GM12878 (cell line): ENCODE results near the gene LSM2. TPM values are rescaled to one million over a fixed set of nuclear protein-coding genes. Genes with fewer than 3 reads are reported as not detected.
A peak's percentile ranks its signal among the peaks of the same experiment; 100 is the strongest.

ENCODE experiments used
- ATAC-seq: fragments of 200-7000 bp; cut with Tn5 transposase; 3 replicates; pipeline ENCODE4 v1.9.1; 2020; ENCODE audit warnings: mild to moderate bottlenecking, moderate library complexity
- BruUV-seq: library from RNA; stranded (reverse); fragments of 400-500 nt; replicated peaks from 2 replicates; lab custom pipeline; 2021; lab: Mats Ljungman, UMichigan
- CTCF ChIA-PET: fragments of 300-600 bp; sonication (Branson Sonifier 250); formaldehyde crosslinking; extraction: SDS; loops from one replicate; lab custom pipeline; 2021; ENCODE audit warnings: inconsistent platforms; lab: Yijun Ruan, JAX
- POLR2A ChIA-PET: fragments of 350-600 bp; formaldehyde crosslinking; extraction: SDS; loops from one replicate; lab custom pipeline; 2021; ENCODE audit warnings: inconsistent platforms; lab: Charles Lee
- RAD21 ChIA-PET: fragments of 300-600 bp; sonication (Branson Sonifier 250); formaldehyde crosslinking; loops from one replicate; lab custom pipeline; 2023; ENCODE audit warnings: antibody characterized with exemption; ENCODE audit not compliant: unreplicated experiment; lab: Charles Lee
- SMC1A ChIA-PET: fragments of 300-600 bp; sonication (Branson Sonifier 250); formaldehyde crosslinking; loops from one replicate; lab custom pipeline; 2023; ENCODE audit not compliant: unreplicated experiment, uncharacterized antibody; lab: Charles Lee
- DNase-seq: peaks from one replicate; pipeline ENCODE4 v3.0.0-alpha.2; 2011; ENCODE audit warnings: low read depth, low spot score
- FAIRE-seq: peaks from 3 replicates; lab custom pipeline; 2011; peaks lifted over from hg19 to GRCh38; lab: Jason Lieb, UNC
- H2AFZ ChIP-seq: 2 replicates; pipeline ENCODE4 v1.6.0; 2011; ENCODE audit warnings: low read depth, low read length, control low read depth; ENCODE audit not compliant: control insufficient read depth
- H3K27ac ChIP-seq: 2 replicates; pipeline ENCODE4 v1.5.1; 2011; ENCODE audit warnings: control low read depth; ENCODE audit not compliant: control insufficient read depth, insufficient read depth
- H3K27me3 ChIP-seq, 2 experiments: replicated peaks in 1 of 2; 2 replicates each; pipeline versions ENCODE4 v1.6.0 to v1.6.1; 2011; ENCODE audit warnings: low read length in 1 of 2; ENCODE audit not compliant: control insufficient read depth in 2 of 2, insufficient read depth in 2 of 2
- H3K36me3 ChIP-seq, 2 experiments: 2 replicates each; pipeline ENCODE4 v1.5.1; 2011; ENCODE audit warnings: low read length in 1 of 2; ENCODE audit not compliant: control insufficient read depth in 2 of 2, insufficient read depth in 2 of 2
- H3K4me1 ChIP-seq: 2 replicates; pipeline ENCODE4 v1.6.1; 2011; ENCODE audit warnings: mild to moderate bottlenecking, low read length, moderate library complexity, mixed read lengths; ENCODE audit not compliant: control insufficient read depth, insufficient read depth
- H3K4me2 ChIP-seq: 2 replicates; pipeline ENCODE4 v1.6.0; 2011; ENCODE audit warnings: control low read depth; ENCODE audit not compliant: control insufficient read depth, insufficient read depth
- H3K4me3 ChIP-seq: fragments of 200-600 bp; sonication (generic); 2 replicates; pipeline ENCODE4 v1.5.1; 2016
- H3K79me2 ChIP-seq: 2 replicates; pipeline ENCODE4 v1.6.0; 2011; ENCODE audit warnings: low read length; ENCODE audit not compliant: control insufficient read depth, insufficient read depth
- H3K9ac ChIP-seq: 2 replicates; pipeline ENCODE4 v1.8.0; 2011; ENCODE audit warnings: low read length, control low read depth, mixed read lengths; ENCODE audit not compliant: control insufficient read depth, insufficient read depth
- H3K9me3 ChIP-seq: replicated peaks from 3 replicates; pipeline ENCODE4 v1.5.1; 2011; ENCODE audit warnings: mild to moderate bottlenecking, low read length; ENCODE audit not compliant: control insufficient read depth, insufficient read depth
- H4K20me1 ChIP-seq: 2 replicates; pipeline ENCODE4 v1.6.0; 2011; ENCODE audit not compliant: control insufficient read depth, insufficient read depth
- BCL11A ChIP-seq: IDR thresholded peaks from 2 replicates; pipeline ENCODE4 v1.6.1; 2011; ENCODE audit warnings: low read depth, low read length
- CREM ChIP-seq: IDR thresholded peaks from 2 replicates; pipeline ENCODE4 v1.6.1; 2014; ENCODE audit warnings: antibody characterized with exemption, low read depth
- EED ChIP-seq: sonication (generic); IDR thresholded peaks from 2 replicates; pipeline ENCODE4 v1.6.1; 2016; ENCODE audit warnings: antibody characterized with exemption, low read depth
- EP300 ChIP-seq, 2 experiments: fragments of 150-350 bp in 1 of 2; IDR thresholded peaks; 2 replicates each; pipeline ENCODE4 v1.6.1; 2011 to 2012; ENCODE audit warnings: low read depth in 2 of 2, low read length in 2 of 2, borderline replicate concordance in 1 of 2, improper control_type of control experiment in 1 of 2, inconsistent platforms in 1 of 2; ENCODE audit not compliant: control insufficient read depth in 1 of 2
- FOXK2 ChIP-seq: fragments of 450-650 bp; IDR thresholded peaks from 2 replicates; pipeline ENCODE4 v1.6.1; 2017; ENCODE audit warnings: mild to moderate bottlenecking, moderate library complexity
- HCFC1 ChIP-seq: fragments of 150-350 bp; IDR thresholded peaks from 2 replicates; pipeline ENCODE4 v1.6.1; 2014; ENCODE audit warnings: low read length
- HDGF ChIP-seq: fragments of 450-650 bp; IDR thresholded peaks from 2 replicates; pipeline ENCODE4 v1.6.1; 2016; ENCODE audit warnings: antibody characterized with exemption
- KLF5 ChIP-seq: fragments of 450-650 bp; IDR thresholded peaks from 2 replicates; pipeline ENCODE4 v1.6.1; 2014; ENCODE audit warnings: mild to moderate bottlenecking; ENCODE audit not compliant: partially characterized antibody
- MXI1 ChIP-seq: fragments of 150-350 bp; IDR thresholded peaks from 2 replicates; pipeline ENCODE4 v1.6.1; 2011; ENCODE audit warnings: low read depth, mild to moderate bottlenecking, inconsistent platforms, low read length, improper control_type of control experiment
- MYB ChIP-seq: fragments of 150-350 bp; IDR thresholded peaks from 2 replicates; pipeline ENCODE4 v1.6.1; 2014; ENCODE audit warnings: mild to moderate bottlenecking, low read depth, low read length, borderline replicate concordance
- NFIC ChIP-seq: IDR thresholded peaks from 2 replicates; pipeline ENCODE4 v1.6.1; 2012; ENCODE audit warnings: low read depth, mild to moderate bottlenecking, inconsistent platforms, low read length, moderate library complexity
- NFXL1 ChIP-seq: fragments of 450-650 bp; IDR thresholded peaks from 2 replicates; pipeline ENCODE4 v1.6.1; 2017; ENCODE audit warnings: antibody characterized with exemption, mild to moderate bottlenecking, borderline replicate concordance
- NR2C2 ChIP-seq: IDR thresholded peaks from 2 replicates; pipeline ENCODE4 v1.6.1; 2011; ENCODE audit warnings: borderline replicate concordance, low read depth; ENCODE audit not compliant: control insufficient read depth, insufficient read length
- NRF1 ChIP-seq: conservative IDR thresholded peaks from 2 replicates; pipeline ENCODE4 v1.6.1; 2011; ENCODE audit warnings: mild to moderate bottlenecking, low read depth, low read length, improper control_type of control experiment
- PKNOX1 ChIP-seq: fragments of 450-650 bp; IDR thresholded peaks from 2 replicates; pipeline ENCODE4 v1.6.1; 2016; ENCODE audit warnings: mild to moderate bottlenecking
- POLR2A ChIP-seq: IDR thresholded peaks from 2 replicates; pipeline ENCODE4 v1.6.1; 2011; ENCODE audit warnings: low read depth, mild to moderate bottlenecking, low read length
- RB1 ChIP-seq: fragments of 450-650 bp; formaldehyde crosslinking; IDR thresholded peaks from 2 replicates; pipeline ENCODE4 v1.6.1; 2017; ENCODE audit warnings: mild to moderate bottlenecking, borderline replicate concordance
- SMAD5 ChIP-seq: IDR thresholded peaks from 2 replicates; pipeline ENCODE4 v1.6.1; 2016; ENCODE audit warnings: antibody characterized with exemption, low read depth
- STAT3 ChIP-seq: IDR thresholded peaks from 2 replicates; pipeline ENCODE4 v1.6.1; 2011; ENCODE audit warnings: low read depth, low read length, improper control_type of control experiment
- ZNF207 ChIP-seq: fragments of 450-650 bp; IDR thresholded peaks from 2 replicates; pipeline ENCODE4 v1.6.1; 2014; ENCODE audit warnings: antibody characterized with exemption, mild to moderate bottlenecking, borderline replicate concordance
- ZNF217 ChIP-seq: fragments of 450-650 bp; IDR thresholded peaks from 2 replicates; pipeline ENCODE4 v1.6.1; 2017; ENCODE audit warnings: antibody characterized with exemption, mild to moderate bottlenecking
- WGBS: methylation state at CpG from one replicate; pipeline ENCODE4 v1.1.6; 2016; ENCODE audit warnings: low lambda C conversion rate; ENCODE audit not compliant: insufficient replicate concordance, insufficient coverage; ENCODE audit errors: missing lambda C conversion rate; 5-methylcytosine and 5-hydroxymethylcytosine counted together
- in situ Hi-C: fragments of 300-500 bp; cut with MboI; formaldehyde crosslinking; loops from 9 replicates; pipeline ENCODE4 v1.14.3; 2018; ENCODE audit warnings: mixed read lengths
- intact Hi-C: fragments of 100-400 bp; cut with micrococcal nuclease; formaldehyde crosslinking; loops from one replicate; pipeline ENCODE4 v1.14.2; 2022; ENCODE audit not compliant: unreplicated experiment
- polyA plus RNA-seq, 11 experiments: library from polyadenylated mRNA; depleted of rRNA in 4 of 11; unstranded in 6 of 11; stranded (reverse) in 5 of 11; fragments of >200 nt; fragmentation: Nextera tagmentation in 4 of 11; fragmentation: Illumina TruSeq in 1 of 11; extraction: Ambion mirVana in 4 of 11; extraction: Trizol in 1 of 11; gene quantifications; 1 replicate in 1 of 11; 2 replicates in 10 of 11; pipeline versions ENCODE4 v1.2.1 to v1.2.3, GENCODE V29; 2011 to 2016; ENCODE audit warnings: inconsistent platforms in 2 of 11, missing spikeins in 2 of 11, low read depth in 1 of 11
- total RNA-seq, 4 experiments: library from RNA; depleted of rRNA in 3 of 4; stranded (reverse); fragments of >200 nt in 3 of 4; fragmentation: Illumina TruSeq in 1 of 4; extraction: Trizol in 1 of 4; gene quantifications; 2 replicates each; pipeline versions ENCODE4 v1.2.1 to v1.2.3, GENCODE V29; 2013 to 2021
- TF ChIP-seq, protein P1 (sequence below): fragments of 450-650 bp; IDR thresholded peaks from 2 replicates; pipeline ENCODE4 v1.6.1; 2017; ENCODE audit warnings: mild to moderate bottlenecking, low read depth, inconsistent platforms; ENCODE audit not compliant: poor library complexity, severe bottlenecking

LSM2 gene
- total and polyA plus RNA-seq, 10 of the 15 experiments (the other 5 are each of a cell fraction or from before 2014, with no cell fraction given) = 99.1 to 276 (median 153) TPM

DNA sequence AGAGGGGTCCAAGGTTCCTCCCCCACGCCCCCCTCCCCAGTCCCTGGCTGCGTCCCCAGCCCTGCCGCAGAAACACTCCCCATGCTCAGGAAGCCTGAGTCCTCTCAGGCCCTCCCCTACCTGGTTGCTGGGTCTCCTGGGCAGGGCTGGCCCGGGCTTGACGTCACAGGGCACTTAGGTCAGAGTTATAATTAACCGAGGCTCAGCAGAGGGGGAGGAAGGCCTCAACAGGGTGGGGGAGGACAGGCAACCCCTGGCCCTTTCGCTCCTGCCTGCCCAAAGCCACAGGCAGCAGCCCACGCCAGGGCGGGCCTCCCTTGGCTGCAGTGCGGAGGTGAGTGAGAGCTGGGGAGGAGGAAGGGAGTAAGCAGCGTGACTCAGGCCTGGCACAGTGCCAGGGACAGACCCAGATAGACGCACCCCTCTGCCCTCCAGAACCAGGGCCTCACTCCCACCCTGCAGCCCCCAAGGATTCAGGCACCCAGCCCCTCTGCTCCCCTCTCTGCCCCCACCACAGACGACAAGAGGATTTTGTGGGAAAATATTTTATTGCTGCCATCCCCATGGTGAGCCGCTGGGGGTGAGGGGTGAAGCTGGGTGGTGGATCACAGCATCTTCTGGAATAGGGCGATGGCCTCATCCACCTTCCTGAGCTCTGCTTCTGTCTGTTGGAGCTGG, 29.6 kb downstream of the LSM2 start, which contains the start of gene VWA7:
VWA7 (minus strand) TSS at position 340 of the 678 bp plus-strand sequence. CDS start 549 bp downstream, outside the sequence.
- Histone ChIP-seq H3K79me2 (no peaks in the 10 kb centered on the region), H3K4me1 (peaks cover 18% of the 10 kb centered on the region), H4K20me1 (no peaks in the 10 kb centered on the region), H3K9ac (0 out of 2 replicates have a peak within 1 kb of the TSS, but pooled peaks have one; percentile 15), H3K4me2 (peak within 1 kb of the TSS; percentile 62), H3K4me3 (no peak within 1 kb of the TSS), H3K36me3 (peaks cover 0 to 34% of the 10 kb centered on the region in 2 experiments; a peak in 3 of 4 replicates), H3K27ac (peak within 1 kb of the TSS; percentile 37; the same call in 1 of the 2 replicates), H3K9me3 (no peaks in the 10 kb centered on the region), H2AFZ (no peak within 1 kb of the TSS; the same call in 1 of the 2 replicates), H3K27me3 (no peaks in the 10 kb centered on the region)
- SMC1A ChIA-PET = interaction anchor here (1.1 to 1.2 kb wide), 4 partner anchors 9 to 82 kb away, joined by 3 to 6 read pairs (median 4); partner anchors contain the start of gene VARS1
- in situ Hi-C loops (no loop called here), intact Hi-C loops (loop anchor here (1.0 to 10.0 kb wide), 2 partner anchors 12 to 48 kb away; partner anchors contain the start of gene HSPA1B)
- no TSS peak for BruUV-seq
- peak; percentile 95 for ATAC-seq
- POLR2A ChIA-PET = interaction anchor here (1.0 to 3.2 kb wide), 10 partner anchors 10 to 113 kb away, joined by 3 to 12 read pairs (median 6); partner anchors contain the start of genes HSPA1A, HSPA1L, LSM2 and VARS1
- RAD21 ChIA-PET = interaction anchor here (0.8 to 2.1 kb wide), 4 partner anchors 14 to 53 kb away, joined by 3 to 8 read pairs (median 6); partner anchors contain the start of gene VARS1
- DNase-seq = peak; percentile 70
- WGBS = 12% methylated on average over 15 of the region's 15 CpGs
- CTCF ChIA-PET = interaction anchor here (1.9 to 4.1 kb wide), 3 partner anchors 12 to 18 kb away, joined by 6 to 12 read pairs (median 8); partner anchors contain the start of gene VARS1
- peak; percentile 94 for FAIRE-seq
- no peak for TF ChIP-seq KLF5
- TF ChIP-seq HDGF = peak; percentile 85; the same call in 1 of the 2 replicates
- TF ChIP-seq POLR2A = peak; percentile 72
- no peak for TF ChIP-seq NR2C2
- no peak; the same call in 1 of the 2 replicates for TF ChIP-seq HCFC1
- TF ChIP-seq EP300 (IDR thresholded peaks at IDR 0.05; ENCODE audit: borderline replicate concordance in 1 of 2, control insufficient read depth in 1 of 2, low read depth in 2 of 2, low read length in 2 of 2) = peak; percentile 33 to 39; a peak in 2 of 4 replicates
- no peak for TF ChIP-seq NFXL1
- TF ChIP-seq NRF1 = no peak
- TF ChIP-seq ZNF207 = 0 out of 2 replicates have a peak, but pooled peaks have one; percentile 16
- TF ChIP-seq BCL11A = peak; percentile 72
- TF ChIP-seq MXI1 = no peak
- TF ChIP-seq RB1 = no peak
- peak; percentile 79 for TF ChIP-seq EED
- peak; percentile 69; the same call in 1 of the 2 replicates for TF ChIP-seq NFIC
- no peak for TF ChIP-seq ZNF217
- TF ChIP-seq SMAD5 = peak; percentile 56; the same call in 1 of the 2 replicates
- TF ChIP-seq PKNOX1 = peak; percentile 27
- TF ChIP-seq, protein P1, sequence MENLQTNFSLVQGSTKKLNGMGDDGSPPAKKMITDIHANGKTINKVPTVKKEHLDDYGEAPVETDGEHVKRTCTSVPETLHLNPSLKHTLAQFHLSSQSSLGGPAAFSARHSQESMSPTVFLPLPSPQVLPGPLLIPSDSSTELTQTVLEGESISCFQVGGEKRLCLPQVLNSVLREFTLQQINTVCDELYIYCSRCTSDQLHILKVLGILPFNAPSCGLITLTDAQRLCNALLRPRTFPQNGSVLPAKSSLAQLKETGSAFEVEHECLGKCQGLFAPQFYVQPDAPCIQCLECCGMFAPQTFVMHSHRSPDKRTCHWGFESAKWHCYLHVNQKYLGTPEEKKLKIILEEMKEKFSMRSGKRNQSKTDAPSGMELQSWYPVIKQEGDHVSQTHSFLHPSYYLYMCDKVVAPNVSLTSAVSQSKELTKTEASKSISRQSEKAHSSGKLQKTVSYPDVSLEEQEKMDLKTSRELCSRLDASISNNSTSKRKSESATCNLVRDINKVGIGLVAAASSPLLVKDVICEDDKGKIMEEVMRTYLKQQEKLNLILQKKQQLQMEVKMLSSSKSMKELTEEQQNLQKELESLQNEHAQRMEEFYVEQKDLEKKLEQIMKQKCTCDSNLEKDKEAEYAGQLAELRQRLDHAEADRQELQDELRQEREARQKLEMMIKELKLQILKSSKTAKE = peak; percentile 88
- no peak for TF ChIP-seq MYB
- no peak for TF ChIP-seq STAT3
- peak; percentile 94 for TF ChIP-seq CREM
- peak; percentile 63; the same call in 1 of the 2 replicates for TF ChIP-seq FOXK2
